Measurements from ENCODE around the gene POU5F1. TPM values are rescaled to one million over a fixed set of nuclear protein-coding genes. Genes with fewer than 3 reads are reported as not detected.

The POU5F1 gene
- total RNA-seq, 2 experiments from 2014 or later, result not detected

GRCh38 chr6:31128093-31128676 is 42.3 kb downstream of the POU5F1 start:
- DNase-seq (peak; percentile 58 to 86 (median 73)), ATAC-seq (ENCODE audit: poor library complexity) (peak; percentile 95)
- no peak overlapping the region for H3K4me3 Mint-ChIP-seq
- no peaks in the 10 kb centered on the region for H3K36me3 ChIP-seq (ENCODE audit: insufficient read depth, low read length)
- no peak overlapping the region for H3K27ac ChIP-seq (ENCODE audit: low read depth in 1 of 2, low read length in 2 of 2)
- no peaks in the 10 kb centered on the region for H3K27me3 ChIP-seq (ENCODE audit: control insufficient read depth in 1 of 2, insufficient read depth in 2 of 2, low read length in 2 of 2)
- no peaks in the 10 kb centered on the region for H3K9me3 ChIP-seq (ENCODE audit: control insufficient read depth in 1 of 2, insufficient read depth in 1 of 2, low read length in 2 of 2)
- intact Hi-C loops (cut with DNase I, micrococcal nuclease), result loop anchor here in 1 of 2 experiments (5.0 kb wide), 1 partner anchor 211 kb away; no protein-coding TSS in a partner anchor
- no peak overlapping the region for H3K27ac Mint-ChIP-seq
- H3K4me1 ChIP-seq (ENCODE audit: insufficient read depth, low read length), result peaks cover 8% of the 10 kb centered on the region
- H3K4me3 ChIP-seq (ENCODE audit: low read length), result no peak overlapping the region
- no peaks in the 10 kb centered on the region for H3K36me3 Mint-ChIP-seq (ENCODE audit: low read depth)
- peaks cover 6% of the 10 kb centered on the region for H3K4me1 Mint-ChIP-seq (ENCODE audit: low read depth)
- ChIA-PET CTCF (interaction anchor here (1.0 to 1.2 kb wide), 3 partner anchors 64 to 646 kb away, joined by 3 read pairs; no protein-coding TSS in a partner anchor), POLR2A (interaction anchor here (0.8 kb wide), 1 partner anchor 48 kb away, joined by 3 read pairs; no protein-coding TSS in a partner anchor)
- H3K9me3 Mint-ChIP-seq, result no peaks in the 10 kb centered on the region
- peaks cover 6% of the 10 kb centered on the region for H3K27me3 Mint-ChIP-seq
- peak; percentile 92 for TF ChIP-seq CTCF (IDR thresholded peaks at IDR 0.05)

GRCh38 chr6:31126396-31127175 is 43.9 kb downstream of the POU5F1 start:
- H3K27me3 ChIP-seq (ENCODE audit: control insufficient read depth in 1 of 2, insufficient read depth in 2 of 2, low read length in 2 of 2), result no peaks in the 10 kb centered on the region
- no peak for ATAC-seq (ENCODE audit: poor library complexity)
- Mint-ChIP-seq H3K4me1 (ENCODE audit: low read depth) (peaks cover 6% of the 10 kb centered on the region), H3K9me3 (no peaks in the 10 kb centered on the region), H3K27ac (no peak overlapping the region), H3K27me3 (peaks cover 6% of the 10 kb centered on the region), H3K4me3 (no peak overlapping the region), H3K36me3 (ENCODE audit: low read depth) (no peaks in the 10 kb centered on the region)
- CTCF ChIA-PET, result interaction anchor here (1.1 kb wide), 1 partner anchor 66 kb away, joined by 3 read pairs; no protein-coding TSS in a partner anchor
- no peak for DNase-seq
- H3K9me3 ChIP-seq (ENCODE audit: control insufficient read depth in 1 of 2, insufficient read depth in 1 of 2, low read length in 2 of 2), result no peaks in the 10 kb centered on the region
- no peak overlapping the region for H3K27ac ChIP-seq (ENCODE audit: low read depth in 1 of 2, low read length in 2 of 2)
- POLR2A ChIA-PET, result interaction anchor here (0.6 kb wide), 1 partner anchor 491 kb away, joined by 8 read pairs; no protein-coding TSS in a partner anchor
- H3K4me1 ChIP-seq (ENCODE audit: insufficient read depth, low read length), result peaks cover 8% of the 10 kb centered on the region
- no peaks in the 10 kb centered on the region for H3K36me3 ChIP-seq (ENCODE audit: insufficient read depth, low read length)
- intact Hi-C loops (cut with DNase I, micrococcal nuclease), result loop anchor here in 1 of 2 experiments (5.0 kb wide), 1 partner anchor 209 kb away; no protein-coding TSS in a partner anchor
- H3K4me3 ChIP-seq (ENCODE audit: low read length), result no peak overlapping the region
- TF ChIP-seq CTCF (IDR thresholded peaks at IDR 0.05), result no peak

- H3K4me1 Mint-ChIP-seq (ENCODE audit: low read depth), result peaks cover 6% of the 10 kb centered on the region
- no peaks in the 10 kb centered on the region for H3K27me3 ChIP-seq (ENCODE audit: control insufficient read depth in 1 of 2, insufficient read depth in 2 of 2, low read length in 2 of 2)
- H3K4me1 ChIP-seq (ENCODE audit: insufficient read depth, low read length), result peaks cover 8% of the 10 kb centered on the region
- peaks cover 6% of the 10 kb centered on the region for H3K27me3 Mint-ChIP-seq
- CTCF ChIA-PET, result no interaction called here
- H3K36me3 Mint-ChIP-seq (ENCODE audit: low read depth), result no peaks in the 10 kb centered on the region
- H3K36me3 ChIP-seq (ENCODE audit: insufficient read depth, low read length), result no peaks in the 10 kb centered on the region
- no peaks in the 10 kb centered on the region for H3K9me3 Mint-ChIP-seq
- H3K27ac ChIP-seq (ENCODE audit: low read depth in 1 of 2, low read length in 2 of 2), result no peak overlapping the region
- no peak for DNase-seq
- H3K4me3 Mint-ChIP-seq, result no peak overlapping the region
- intact Hi-C loops (cut with DNase I, micrococcal nuclease), result loop anchor here in 1 of 2 experiments (5.0 kb wide), 1 partner anchor 208 kb away; no protein-coding TSS in a partner anchor
- H3K4me3 ChIP-seq (ENCODE audit: low read length), result no peak overlapping the region
- H3K27ac Mint-ChIP-seq, result no peak overlapping the region
- no peak for ATAC-seq (ENCODE audit: poor library complexity)
- no peak for TF ChIP-seq CTCF (IDR thresholded peaks at IDR 0.05)
- POLR2A ChIA-PET, result interaction anchor here (1.0 kb wide), 1 partner anchor 31 kb away, joined by 3 read pairs; no protein-coding TSS in a partner anchor
- no peaks in the 10 kb centered on the region for H3K9me3 ChIP-seq (ENCODE audit: control insufficient read depth in 1 of 2, insufficient read depth in 1 of 2, low read length in 2 of 2)
Observed at GRCh38 chr6:31125586-31126363, 44.7 kb downstream of the POU5F1 start.

Data from CD4-positive, alpha-beta T cell (primary cell).